GM12878 (cell line): ENCODE measurements around the gene ABI3. TPM values are rescaled to one million over a fixed set of nuclear protein-coding genes. Genes with fewer than 3 reads are reported as not detected.

ENCODE experiments used
- ETV6 ChIP-seq, 2 experiments: fragments of 450-650 bp in 1 of 2; IDR thresholded peaks in 1 of 2; conservative IDR thresholded peaks in 1 of 2; 2 replicates each; pipeline ENCODE4 v1.6.1; 2014; ENCODE audit warnings: antibody characterized with exemption in 1 of 2, borderline replicate concordance in 1 of 2, low read depth in 1 of 2, mild to moderate bottlenecking in 1 of 2, moderate library complexity in 1 of 2
- IKZF1 ChIP-seq: fragments of 450-650 bp; conservative IDR thresholded peaks from 2 replicates; pipeline ENCODE4 v1.6.1; 2017; ENCODE audit warnings: antibody characterized with exemption, mild to moderate bottlenecking
- PML ChIP-seq: IDR thresholded peaks from 2 replicates; pipeline ENCODE4 v1.6.1; 2012; ENCODE audit warnings: low read length, inconsistent platforms
- RCOR1 ChIP-seq: conservative IDR thresholded peaks from 2 replicates; pipeline ENCODE4 v1.6.1; 2012; ENCODE audit warnings: low read depth, low read length, improper control_type of control experiment
- RUNX3 ChIP-seq: IDR thresholded peaks from 2 replicates; pipeline ENCODE4 v1.6.1; 2012; ENCODE audit warnings: low read length, inconsistent platforms
- TAF1 ChIP-seq: IDR thresholded peaks from 2 replicates; pipeline ENCODE4 v1.6.1; 2011; ENCODE audit warnings: mild to moderate bottlenecking, low read depth, low read length, borderline replicate concordance
- polyA plus RNA-seq, 11 experiments: library from polyadenylated mRNA; depleted of rRNA in 4 of 11; unstranded in 6 of 11; stranded (reverse) in 5 of 11; fragments of >200 nt; fragmentation: Nextera tagmentation in 4 of 11; fragmentation: Illumina TruSeq in 1 of 11; extraction: Ambion mirVana in 4 of 11; extraction: Trizol in 1 of 11; gene quantifications; 1 replicate in 1 of 11; 2 replicates in 10 of 11; pipeline versions ENCODE4 v1.2.1 to v1.2.3, GENCODE V29; 2011 to 2016; ENCODE audit warnings: inconsistent platforms in 2 of 11, missing spikeins in 2 of 11, low read depth in 1 of 11
- total RNA-seq, 4 experiments: library from RNA; depleted of rRNA in 3 of 4; stranded (reverse); fragments of >200 nt in 3 of 4; fragmentation: Illumina TruSeq in 1 of 4; extraction: Trizol in 1 of 4; gene quantifications; 2 replicates each; pipeline versions ENCODE4 v1.2.1 to v1.2.3, GENCODE V29; 2013 to 2021
- TF ChIP-seq, protein P1 (sequence below), 3 experiments: IDR thresholded peaks in 2 of 3; conservative IDR thresholded peaks in 1 of 3; 2 replicates each; pipeline ENCODE4 v1.5.1; 2011; ENCODE audit warnings: low read depth in 3 of 3, low read length in 3 of 3, mild to moderate bottlenecking in 3 of 3, control low read depth in 2 of 3, moderate library complexity in 2 of 3, inconsistent platforms in 1 of 3, mixed read lengths in 1 of 3; ENCODE audit not compliant: control insufficient read depth in 2 of 3, insufficient read depth in 1 of 3; ENCODE audit errors: extremely low read depth in 1 of 3
- TF ChIP-seq, protein P2 (sequence below): fragments of 450-650 bp; IDR thresholded peaks from 2 replicates; pipeline ENCODE4 v1.6.1; 2017; ENCODE audit warnings: mild to moderate bottlenecking, low read depth, inconsistent platforms; ENCODE audit not compliant: poor library complexity, severe bottlenecking

The ABI3 gene
- total and polyA plus RNA-seq, 10 of the 15 experiments (the other 5 are each of a cell fraction or from before 2014, with no cell fraction given) = 13.4 to 109 (median 51.1) TPM

DNA sequence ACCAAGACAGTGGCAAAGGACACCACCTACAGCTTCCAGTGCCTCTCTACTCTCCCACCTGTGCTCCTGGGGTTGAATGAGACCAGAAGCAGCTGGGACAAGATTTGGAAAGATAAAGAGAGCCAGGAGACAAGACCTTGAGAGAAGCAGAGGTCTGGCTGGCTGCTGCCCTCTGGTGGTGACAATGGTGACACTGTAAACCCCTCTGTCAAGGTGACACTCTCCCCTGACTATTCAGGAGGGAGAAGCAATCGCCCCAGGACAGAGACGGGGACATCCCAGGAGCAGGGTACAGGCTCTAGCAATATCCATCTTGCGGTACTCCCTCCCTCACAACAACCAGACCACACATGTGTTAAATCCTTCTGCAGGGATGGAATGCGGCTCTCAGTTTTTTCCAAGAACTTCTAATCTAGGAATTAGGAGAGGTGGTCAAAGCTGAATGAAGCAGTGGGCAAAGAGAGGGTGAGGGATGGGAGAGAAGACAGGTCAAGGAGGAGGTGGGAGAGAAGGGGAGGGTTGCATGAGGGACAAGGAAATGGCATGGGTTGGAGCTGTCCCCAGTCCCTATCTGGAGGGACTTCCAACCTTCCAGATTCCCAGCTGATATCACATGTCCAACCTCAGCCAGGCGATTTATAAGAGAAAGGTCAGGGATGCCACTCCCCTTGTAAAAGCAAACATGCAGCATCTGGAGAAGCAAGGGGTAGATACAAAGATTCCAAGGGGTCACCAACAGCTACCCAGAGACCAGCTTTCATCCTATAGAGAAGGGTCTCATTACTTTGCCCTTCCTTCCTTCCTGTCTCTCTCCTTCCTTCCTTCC, 17.1 kb downstream of the ABI3 start (continued):
- TF ChIP-seq IKZF1 = peak; percentile 21; the same call in 1 of the 2 replicates
- TF ChIP-seq, protein P1, sequence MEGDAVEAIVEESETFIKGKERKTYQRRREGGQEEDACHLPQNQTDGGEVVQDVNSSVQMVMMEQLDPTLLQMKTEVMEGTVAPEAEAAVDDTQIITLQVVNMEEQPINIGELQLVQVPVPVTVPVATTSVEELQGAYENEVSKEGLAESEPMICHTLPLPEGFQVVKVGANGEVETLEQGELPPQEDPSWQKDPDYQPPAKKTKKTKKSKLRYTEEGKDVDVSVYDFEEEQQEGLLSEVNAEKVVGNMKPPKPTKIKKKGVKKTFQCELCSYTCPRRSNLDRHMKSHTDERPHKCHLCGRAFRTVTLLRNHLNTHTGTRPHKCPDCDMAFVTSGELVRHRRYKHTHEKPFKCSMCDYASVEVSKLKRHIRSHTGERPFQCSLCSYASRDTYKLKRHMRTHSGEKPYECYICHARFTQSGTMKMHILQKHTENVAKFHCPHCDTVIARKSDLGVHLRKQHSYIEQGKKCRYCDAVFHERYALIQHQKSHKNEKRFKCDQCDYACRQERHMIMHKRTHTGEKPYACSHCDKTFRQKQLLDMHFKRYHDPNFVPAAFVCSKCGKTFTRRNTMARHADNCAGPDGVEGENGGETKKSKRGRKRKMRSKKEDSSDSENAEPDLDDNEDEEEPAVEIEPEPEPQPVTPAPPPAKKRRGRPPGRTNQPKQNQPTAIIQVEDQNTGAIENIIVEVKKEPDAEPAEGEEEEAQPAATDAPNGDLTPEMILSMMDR (IDR thresholded peaks at IDR 0.05 in 2 of 3, conservative IDR thresholded peaks at IDR 0.05 in 1 of 3; ENCODE audit: control insufficient read depth in 2 of 3, extremely low read depth in 1 of 3, insufficient read depth in 1 of 3, low read depth in 3 of 3, low read length in 3 of 3) = peak; percentile 86 to 97 (median 87)
- no peak for TF ChIP-seq RUNX3
- no peak for TF ChIP-seq RCOR1
- TF ChIP-seq, protein P2, sequence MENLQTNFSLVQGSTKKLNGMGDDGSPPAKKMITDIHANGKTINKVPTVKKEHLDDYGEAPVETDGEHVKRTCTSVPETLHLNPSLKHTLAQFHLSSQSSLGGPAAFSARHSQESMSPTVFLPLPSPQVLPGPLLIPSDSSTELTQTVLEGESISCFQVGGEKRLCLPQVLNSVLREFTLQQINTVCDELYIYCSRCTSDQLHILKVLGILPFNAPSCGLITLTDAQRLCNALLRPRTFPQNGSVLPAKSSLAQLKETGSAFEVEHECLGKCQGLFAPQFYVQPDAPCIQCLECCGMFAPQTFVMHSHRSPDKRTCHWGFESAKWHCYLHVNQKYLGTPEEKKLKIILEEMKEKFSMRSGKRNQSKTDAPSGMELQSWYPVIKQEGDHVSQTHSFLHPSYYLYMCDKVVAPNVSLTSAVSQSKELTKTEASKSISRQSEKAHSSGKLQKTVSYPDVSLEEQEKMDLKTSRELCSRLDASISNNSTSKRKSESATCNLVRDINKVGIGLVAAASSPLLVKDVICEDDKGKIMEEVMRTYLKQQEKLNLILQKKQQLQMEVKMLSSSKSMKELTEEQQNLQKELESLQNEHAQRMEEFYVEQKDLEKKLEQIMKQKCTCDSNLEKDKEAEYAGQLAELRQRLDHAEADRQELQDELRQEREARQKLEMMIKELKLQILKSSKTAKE = peak; percentile 38
- TF ChIP-seq PML = 0 out of 2 replicates have a peak, but pooled peaks have one; percentile 41
- TF ChIP-seq TAF1 = no peak
- TF ChIP-seq ETV6 (conservative IDR thresholded peaks at IDR 0.05 in 1 of 2, IDR thresholded peaks at IDR 0.05 in 1 of 2; ENCODE audit: borderline replicate concordance in 1 of 2, low read depth in 1 of 2) = peak in 1 of 2 experiments; percentile 88; a peak in 2 of 4 replicates
- TF ChIP-seq, all 136 proteins: peak for 19
